SKM-1 (cell line): ENCODE data around the gene PIP5K1C.
"Not testable (repeated sequence)": the region's sequence is repeated elsewhere in the genome, so short reads cannot be mapped to it uniquely, and the experiment has no call there.

Experiments used
- DNase-seq: peaks from one replicate; lab custom pipeline; 2025; ENCODE audit not compliant: unreplicated experiment; lab: John Stamatoyannopoulos, UW

The PIP5K1C gene

GRCh38 chr19:3678188-3678587 lies 22.1 kb downstream of the PIP5K1C start:
- DNase-seq = no peak

GRCh38 chr19:3674784-3675543 lies 25.3 kb downstream of the PIP5K1C start:
- DNase-seq = no peak

GRCh38 chr19:3673506-3674439 lies 26.5 kb downstream of the PIP5K1C start:
- no peak for DNase-seq

- DNase-seq = no peak
Measured at GRCh38 chr19:3672993-3673392, 27.3 kb downstream of the PIP5K1C start.

GRCh38 chr19:3672575-3672948 lies 27.7 kb downstream of the PIP5K1C start:
- no peak for DNase-seq

- no peak for DNase-seq
Measured at GRCh38 chr19:3671680-3672574, 28.3 kb downstream of the PIP5K1C start.

GRCh38 chr19:3670796-3671679 lies 29.2 kb downstream of the PIP5K1C start:
- no peak for DNase-seq

- no peak for DNase-seq
Measured at GRCh38 chr19:3669947-3670795, 30.1 kb downstream of the PIP5K1C start.

GRCh38 chr19:3669082-3669946 lies 31.0 kb downstream of the PIP5K1C start:
- DNase-seq = no peak

GRCh38 chr19:3668331-3669081 lies 31.8 kb downstream of the PIP5K1C start:
- no peak for DNase-seq

GRCh38 chr19:3667766-3668165 lies 32.5 kb downstream of the PIP5K1C start:
- no peak for DNase-seq

- no peak for DNase-seq
Measured at GRCh38 chr19:3667037-3667638, 33.1 kb downstream of the PIP5K1C start.

GRCh38 chr19:3666545-3666856 lies 33.8 kb downstream of the PIP5K1C start:
- not testable (repeated sequence) for DNase-seq

- peak; percentile 7 for DNase-seq
Measured at GRCh38 chr19:3665681-3666544, 34.4 kb downstream of the PIP5K1C start.

- DNase-seq = no peak
Measured at GRCh38 chr19:3664879-3665642, 35.2 kb downstream of the PIP5K1C start.

GRCh38 chr19:3663838-3664237 lies 36.4 kb downstream of the PIP5K1C start:
- DNase-seq = no peak
